ENCODE measurements around the gene NRG4.

GRCh38 chr15:75891895-75892294, 120.3 kb downstream of the NRG4 start:
- TF ChIP-seq CTCF (IDR thresholded peaks at IDR 0.05), result no peak
- TF ChIP-seq EP300 (IDR thresholded peaks at IDR 0.05), result no peak

Data from upper lobe of left lung (tissue), 4 donors.